Caco-2 (cell line): ENCODE results near the gene CCDC159. TPM values are rescaled to one million over a fixed set of nuclear protein-coding genes. Genes with fewer than 3 reads are reported as not detected.

ENCODE experiments used
- BruUV-seq: library from RNA; stranded (reverse); fragments of 400-500 nt; replicated peaks from 2 replicates; lab custom pipeline; 2021; lab: Mats Ljungman, UMichigan
- CTCF ChIA-PET: fragments of 300-600 bp; sonication (Branson Sonifier 250); formaldehyde crosslinking; loops from one replicate; lab custom pipeline; 2022; ENCODE audit warnings: antibody characterized with exemption; lab: Charles Lee
- POLR2A ChIA-PET: fragments of 300-600 bp; sonication (Branson Sonifier 250); formaldehyde crosslinking; loops from one replicate; lab custom pipeline; 2022; ENCODE audit warnings: antibody characterized with exemption; lab: Charles Lee
- DNase-seq, 2 experiments: peaks; one replicate each; pipeline versions ENCODE4 v3.0.0 to v3.0.0-alpha.2; 2020 to 2022
- H3K27me3 ChIP-seq: replicated peaks from 2 replicates; pipeline ENCODE4 v1.6.0; 2011; ENCODE audit warnings: low read length; ENCODE audit not compliant: control insufficient read depth, insufficient read depth
- H3K36me3 ChIP-seq: 2 replicates; pipeline ENCODE4 v1.5.1; 2011; ENCODE audit warnings: low read length; ENCODE audit not compliant: control insufficient read depth, insufficient read depth
- H3K4me1 ChIP-seq: fragments of 250-450 bp; sonication (Bioruptor Pico); 2 replicates; pipeline ENCODE4 v1.5.1; 2020; ENCODE audit warnings: mild to moderate bottlenecking
- H3K4me3 ChIP-seq: 2 replicates; pipeline ENCODE4 v1.5.1; 2011; ENCODE audit warnings: low read depth, mild to moderate bottlenecking, control low read depth, low read length
- H3K9me3 ChIP-seq: fragments of 250-450 bp; sonication (Bioruptor Pico); 2 replicates; pipeline ENCODE4 v1.5.1; 2020; ENCODE audit warnings: mild to moderate bottlenecking, moderate library complexity
- H3K27ac Mint-ChIP-seq: one replicate; pipeline ENCODE4 v1.8.0; 2022; ENCODE audit warnings: mixed read lengths; ENCODE audit not compliant: unreplicated experiment
- H3K27me3 Mint-ChIP-seq: one replicate; pipeline ENCODE4 v1.8.0; 2022; ENCODE audit warnings: mixed read lengths; ENCODE audit not compliant: insufficient read depth, unreplicated experiment
- H3K36me3 Mint-ChIP-seq: one replicate; pipeline ENCODE4 v1.8.0; 2022; ENCODE audit warnings: mild to moderate bottlenecking, mixed read lengths; ENCODE audit not compliant: insufficient read depth, unreplicated experiment
- H3K4me1 Mint-ChIP-seq: one replicate; pipeline ENCODE4 v1.8.0; 2022; ENCODE audit warnings: low read depth, mixed read lengths; ENCODE audit not compliant: unreplicated experiment
- H3K4me3 Mint-ChIP-seq: one replicate; pipeline ENCODE4 v1.8.0; 2022; ENCODE audit warnings: mild to moderate bottlenecking, moderate library complexity, mixed read lengths; ENCODE audit not compliant: unreplicated experiment
- H3K9me3 Mint-ChIP-seq: one replicate; pipeline ENCODE4 v1.8.0; 2022; ENCODE audit warnings: mixed read lengths; ENCODE audit not compliant: unreplicated experiment
- intact Hi-C: fragments of 100-400 bp; cut with micrococcal nuclease; formaldehyde crosslinking; loops from one replicate; pipeline ENCODE4 v1.10.0; 2022; ENCODE audit not compliant: unreplicated experiment
- total RNA-seq: library from RNA; stranded (reverse); gene quantifications from 2 replicates; pipeline ENCODE4 v1.2.3, GENCODE V29; 2022
- TF ChIP-seq, protein P1 (sequence below), 2 experiments: fragments of 200-600 bp in 1 of 2; IDR thresholded peaks; 1 replicate in 1 of 2; 2 replicates in 1 of 2; pipeline versions ENCODE4 v1.5.1 to v1.8.0; 2011 to 2022; ENCODE audit warnings: antibody characterized with exemption in 1 of 2, control low read depth in 1 of 2, inconsistent platforms in 1 of 2, low read depth in 1 of 2, low read length in 1 of 2, mild to moderate bottlenecking in 1 of 2, moderate library complexity in 1 of 2; ENCODE audit not compliant: insufficient read depth in 1 of 2, severe bottlenecking in 1 of 2, unreplicated experiment in 1 of 2

The CCDC159 gene
- total RNA-seq, 1 experiment from 2014 or later, result 13.9 TPM

GRCh38 chr19:11363881-11364280, 17.6 kb downstream of the CCDC159 start:
- no peaks in the 10 kb centered on the region for H3K36me3 Mint-ChIP-seq
- no peak overlapping the region for H3K27ac Mint-ChIP-seq
- no peaks in the 10 kb centered on the region for H3K9me3 Mint-ChIP-seq
- H3K4me3 Mint-ChIP-seq, result no peak overlapping the region
- peaks cover 7% of the 10 kb centered on the region for H3K4me1 Mint-ChIP-seq
- no peak overlapping the region for H3K4me3 ChIP-seq
- ChIA-PET CTCF (interaction anchor here (0.7 kb wide), 1 partner anchor 181 kb away, joined by 3 read pairs; no protein-coding TSS in a partner anchor), POLR2A (no interaction called here)
- H3K9me3 ChIP-seq, result no peaks in the 10 kb centered on the region
- H3K27me3 Mint-ChIP-seq, result no peaks in the 10 kb centered on the region
- DNase-seq, result no peak
- H3K4me1 ChIP-seq, result no peaks in the 10 kb centered on the region
- intact Hi-C loops, result no loop called here
- no peaks in the 10 kb centered on the region for H3K36me3 ChIP-seq
- TF ChIP-seq, protein P1, sequence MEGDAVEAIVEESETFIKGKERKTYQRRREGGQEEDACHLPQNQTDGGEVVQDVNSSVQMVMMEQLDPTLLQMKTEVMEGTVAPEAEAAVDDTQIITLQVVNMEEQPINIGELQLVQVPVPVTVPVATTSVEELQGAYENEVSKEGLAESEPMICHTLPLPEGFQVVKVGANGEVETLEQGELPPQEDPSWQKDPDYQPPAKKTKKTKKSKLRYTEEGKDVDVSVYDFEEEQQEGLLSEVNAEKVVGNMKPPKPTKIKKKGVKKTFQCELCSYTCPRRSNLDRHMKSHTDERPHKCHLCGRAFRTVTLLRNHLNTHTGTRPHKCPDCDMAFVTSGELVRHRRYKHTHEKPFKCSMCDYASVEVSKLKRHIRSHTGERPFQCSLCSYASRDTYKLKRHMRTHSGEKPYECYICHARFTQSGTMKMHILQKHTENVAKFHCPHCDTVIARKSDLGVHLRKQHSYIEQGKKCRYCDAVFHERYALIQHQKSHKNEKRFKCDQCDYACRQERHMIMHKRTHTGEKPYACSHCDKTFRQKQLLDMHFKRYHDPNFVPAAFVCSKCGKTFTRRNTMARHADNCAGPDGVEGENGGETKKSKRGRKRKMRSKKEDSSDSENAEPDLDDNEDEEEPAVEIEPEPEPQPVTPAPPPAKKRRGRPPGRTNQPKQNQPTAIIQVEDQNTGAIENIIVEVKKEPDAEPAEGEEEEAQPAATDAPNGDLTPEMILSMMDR (IDR thresholded peaks at IDR 0.05; ENCODE audit: insufficient read depth in 1 of 2, low read depth in 1 of 2, low read length in 1 of 2, severe bottlenecking in 1 of 2, unreplicated experiment in 1 of 2), result no peak
- no TSS peak for BruUV-seq
- no peaks in the 10 kb centered on the region for H3K27me3 ChIP-seq

- H3K4me3 Mint-ChIP-seq, result no peak overlapping the region
- intact Hi-C loops, result no loop called here
- ChIA-PET POLR2A (no interaction called here), CTCF (interaction anchor here (0.7 kb wide), 1 partner anchor 180 kb away, joined by 3 read pairs; no protein-coding TSS in a partner anchor)
- H3K9me3 Mint-ChIP-seq, result no peaks in the 10 kb centered on the region
- no peaks in the 10 kb centered on the region for H3K27me3 Mint-ChIP-seq
- TF ChIP-seq, protein P1 (IDR thresholded peaks at IDR 0.05; ENCODE audit: insufficient read depth in 1 of 2, low read depth in 1 of 2, low read length in 1 of 2, severe bottlenecking in 1 of 2, unreplicated experiment in 1 of 2), result no peak
- H3K36me3 ChIP-seq, result no peaks in the 10 kb centered on the region
- H3K4me3 ChIP-seq, result no peak overlapping the region
- no peak overlapping the region for H3K27ac Mint-ChIP-seq
- no peak for DNase-seq
- no TSS peak for BruUV-seq
- no peaks in the 10 kb centered on the region for H3K27me3 ChIP-seq
- no peaks in the 10 kb centered on the region for H3K4me1 ChIP-seq
- H3K4me1 Mint-ChIP-seq, result peaks cover 7% of the 10 kb centered on the region
- peaks cover 3% of the 10 kb centered on the region for H3K36me3 Mint-ChIP-seq
- no peaks in the 10 kb centered on the region for H3K9me3 ChIP-seq
Observed at GRCh38 chr19:11364296-11364904, 18.1 kb downstream of the CCDC159 start.

DNA sequence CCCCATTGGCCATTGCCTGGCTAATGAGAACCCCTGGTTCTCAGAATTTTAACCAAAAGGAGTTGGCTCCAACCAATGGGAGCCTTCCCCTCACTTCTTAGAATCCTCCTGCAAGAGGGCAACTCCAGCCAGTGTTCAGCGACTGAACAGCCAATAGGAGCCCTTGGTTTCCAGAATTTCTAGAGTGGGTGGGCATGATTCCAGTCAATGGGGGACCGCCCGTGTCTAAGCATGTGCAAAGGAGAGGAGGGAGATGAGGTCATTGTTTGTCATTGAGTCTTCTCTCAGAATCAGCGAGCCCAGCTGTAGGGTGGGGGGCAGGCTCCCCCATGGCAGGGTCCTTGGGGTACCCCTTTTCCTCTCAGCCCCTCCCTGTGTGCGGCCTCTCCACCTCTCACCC, 18.6 kb downstream of the CCDC159 start:
- H3K27me3 Mint-ChIP-seq, result no peaks in the 10 kb centered on the region
- H3K4me1 Mint-ChIP-seq, result peaks cover 7% of the 10 kb centered on the region
- ChIA-PET CTCF (no interaction called here), POLR2A (no interaction called here)
- peaks cover 6% of the 10 kb centered on the region for H3K36me3 Mint-ChIP-seq
- TF ChIP-seq, protein P1 (IDR thresholded peaks at IDR 0.05; ENCODE audit: insufficient read depth in 1 of 2, low read depth in 1 of 2, low read length in 1 of 2, severe bottlenecking in 1 of 2, unreplicated experiment in 1 of 2), result no peak
- DNase-seq, result no peak
- no peaks in the 10 kb centered on the region for H3K27me3 ChIP-seq
- H3K36me3 ChIP-seq, result no peaks in the 10 kb centered on the region
- H3K27ac Mint-ChIP-seq, result no peak overlapping the region
- BruUV-seq, result no TSS peak
- H3K9me3 ChIP-seq, result no peaks in the 10 kb centered on the region
- no peak overlapping the region for H3K4me3 ChIP-seq
- H3K9me3 Mint-ChIP-seq, result no peaks in the 10 kb centered on the region
- H3K4me1 ChIP-seq, result no peaks in the 10 kb centered on the region
- no peak overlapping the region for H3K4me3 Mint-ChIP-seq
- intact Hi-C loops, result no loop called here
